AG20443 (cell line): ENCODE data around the gene MYO6.

Source experiments
- DNase-seq: peaks from one replicate; pipeline ENCODE4 v3.0.0; 2012; ENCODE audit warnings: low spot score, mixed read lengths

Gene MYO6

GRCh38 chr6:75827163-75827562, 78.1 kb downstream of the MYO6 start:
- no peak for DNase-seq

GRCh38 chr6:75830959-75831885, 82.2 kb downstream of the MYO6 start:
- peak; percentile 41 for DNase-seq

GRCh38 chr6:75834447-75834846, 85.4 kb downstream of the MYO6 start:
- DNase-seq, result no peak

GRCh38 chr6:75842191-75842590, 93.2 kb downstream of the MYO6 start:
- DNase-seq, result no peak

- DNase-seq, result no peak
These were observed 93.7 kb downstream of the MYO6 start for GRCh38 chr6:75842732-75843131.

GRCh38 chr6:75843396-75843795, 94.4 kb downstream of the MYO6 start:
- DNase-seq, result no peak

- no peak for DNase-seq
These were observed 99.2 kb downstream of the MYO6 start for GRCh38 chr6:75848274-75848673.

GRCh38 chr6:75849329-75850025, 100.4 kb downstream of the MYO6 start:
- no peak for DNase-seq

- no peak for DNase-seq
These were observed 101.2 kb downstream of the MYO6 start for GRCh38 chr6:75850026-75850833.

GRCh38 chr6:75852721-75853120, 103.7 kb downstream of the MYO6 start:
- no peak for DNase-seq

- DNase-seq, result no peak
These were observed 104.8 kb downstream of the MYO6 start for GRCh38 chr6:75853806-75854205.

GRCh38 chr6:75855052-75855451, 106.0 kb downstream of the MYO6 start:
- DNase-seq, result peak; percentile 48

- DNase-seq, result no peak
These were observed 107.9 kb downstream of the MYO6 start for GRCh38 chr6:75856902-75857301.

- no peak for DNase-seq
These were observed 114.0 kb downstream of the MYO6 start for GRCh38 chr6:75863001-75863400.

GRCh38 chr6:75863784-75864183, 114.7 kb downstream of the MYO6 start:
- no peak for DNase-seq

- no peak for DNase-seq
These were observed 115.4 kb downstream of the MYO6 start for GRCh38 chr6:75864446-75864845.

GRCh38 chr6:75870389-75870788, 121.3 kb downstream of the MYO6 start:
- DNase-seq, result no peak

- no peak for DNase-seq
These were observed 125.2 kb downstream of the MYO6 start for GRCh38 chr6:75874224-75874623.

- no peak for DNase-seq
These were observed 127.1 kb downstream of the MYO6 start for GRCh38 chr6:75876152-75876551.

GRCh38 chr6:75880305-75880704, 131.3 kb downstream of the MYO6 start:
- DNase-seq, result no peak

GRCh38 chr6:75882734-75883133, 133.7 kb downstream of the MYO6 start:
- DNase-seq, result peak; percentile 20

- no peak for DNase-seq
These were observed 135.8 kb downstream of the MYO6 start for GRCh38 chr6:75884822-75885221.
